CD4-positive, alpha-beta T cell (primary cell): Measurements from ENCODE around the gene COL23A1. TPM values are rescaled to one million over a fixed set of nuclear protein-coding genes. Genes with fewer than 3 reads are reported as not detected.

Source experiments
- ATAC-seq: fragments of 200-7000 bp; cut with Tn5 transposase; one replicate; pipeline ENCODE4 v1.10.0; 2022; ENCODE audit warnings: mild to moderate bottlenecking; ENCODE audit not compliant: poor library complexity
- CTCF ChIA-PET: fragments of 350-600 bp; sonication (Branson Sonifier 250); formaldehyde crosslinking; loops from one replicate; lab custom pipeline; 2021; ENCODE audit warnings: antibody characterized with exemption, inconsistent platforms; lab: Charles Lee
- POLR2A ChIA-PET: fragments of 350-600 bp; sonication (Branson Sonifier 250); formaldehyde crosslinking; loops from one replicate; lab custom pipeline; 2021; ENCODE audit warnings: antibody characterized with exemption, inconsistent platforms; lab: Charles Lee
- DNase-seq, 14 experiments: peaks; one replicate each; pipeline ENCODE4 v3.0.0-alpha.2; 2013 to 2020; ENCODE audit warnings: mixed read lengths in 2 of 14
- H3K27ac ChIP-seq, 2 donors: one replicate each; pipeline versions ENCODE4 v1.5.1 to v1.7.0; 2013; ENCODE audit warnings: low read length in 2 of 2, low read depth in 1 of 2, mild to moderate bottlenecking in 1 of 2
- H3K27me3 ChIP-seq, 2 experiments: 1 replicate in 1 of 2; 2 replicates in 1 of 2; pipeline versions ENCODE4 v1.6.1 to v1.7.0; 2013; ENCODE audit warnings: low read length in 2 of 2, control low read depth in 1 of 2, mild to moderate bottlenecking in 1 of 2, moderate library complexity in 1 of 2; ENCODE audit not compliant: insufficient read depth in 2 of 2, control insufficient read depth in 1 of 2
- H3K36me3 ChIP-seq: one replicate; pipeline ENCODE4 v1.6.1; 2013; ENCODE audit warnings: low read length, control low read depth; ENCODE audit not compliant: insufficient read depth
- H3K4me1 ChIP-seq: one replicate; pipeline ENCODE4 v1.6.1; 2013; ENCODE audit warnings: low read length, control low read depth; ENCODE audit not compliant: insufficient read depth
- H3K4me3 ChIP-seq: one replicate; pipeline ENCODE4 v1.5.1; 2013; ENCODE audit warnings: mild to moderate bottlenecking, low read length, moderate library complexity
- H3K9me3 ChIP-seq, 2 experiments: 1 replicate in 1 of 2; 2 replicates in 1 of 2; pipeline versions ENCODE4 v1.6.1 to v1.7.0; 2013; ENCODE audit warnings: low read length in 2 of 2, mild to moderate bottlenecking in 2 of 2, control low read depth in 1 of 2, moderate library complexity in 1 of 2; ENCODE audit not compliant: control insufficient read depth in 1 of 2, insufficient read depth in 1 of 2
- H3K27ac Mint-ChIP-seq: one replicate; pipeline ENCODE4 v1.8.0; 2020; ENCODE audit warnings: mixed read lengths
- H3K27me3 Mint-ChIP-seq: one replicate; pipeline ENCODE4 v1.8.0; 2021; ENCODE audit warnings: mixed read lengths
- H3K36me3 Mint-ChIP-seq: one replicate; pipeline ENCODE4 v1.8.0; 2021; ENCODE audit warnings: low read depth, mixed read lengths
- H3K4me1 Mint-ChIP-seq: one replicate; pipeline ENCODE4 v1.8.0; 2021; ENCODE audit warnings: low read depth, mixed read lengths
- H3K4me3 Mint-ChIP-seq: one replicate; pipeline ENCODE4 v1.8.0; 2020; ENCODE audit warnings: mild to moderate bottlenecking, mixed read lengths
- H3K9me3 Mint-ChIP-seq: one replicate; pipeline ENCODE4 v1.8.0; 2020; ENCODE audit warnings: mixed read lengths
- intact Hi-C, 2 experiments: fragments of 100-400 bp; cut with DNase I in 1 of 2; cut with micrococcal nuclease in 1 of 2; formaldehyde crosslinking; loops; one replicate each; pipeline versions ENCODE4 v1.15.1 to v1.9.0; 2023 to 2025; cut with DNase I, micrococcal nuclease
- total RNA-seq, 174 experiments: library from RNA in 2 of 174; stranded (reverse) in 2 of 174; gene quantifications; one replicate each; pipeline ENCODE4 v1.2.3 and lab custom pipeline; 2021 to 2026
- TF ChIP-seq, protein P1 (sequence below): fragments of 200-600 bp; IDR thresholded peaks from one replicate; pipeline ENCODE4 v1.8.0; 2022; ENCODE audit warnings: antibody characterized with exemption, mild to moderate bottlenecking

Gene COL23A1
- total RNA-seq, 2 experiments from 2014 or later = not detected

DNA sequence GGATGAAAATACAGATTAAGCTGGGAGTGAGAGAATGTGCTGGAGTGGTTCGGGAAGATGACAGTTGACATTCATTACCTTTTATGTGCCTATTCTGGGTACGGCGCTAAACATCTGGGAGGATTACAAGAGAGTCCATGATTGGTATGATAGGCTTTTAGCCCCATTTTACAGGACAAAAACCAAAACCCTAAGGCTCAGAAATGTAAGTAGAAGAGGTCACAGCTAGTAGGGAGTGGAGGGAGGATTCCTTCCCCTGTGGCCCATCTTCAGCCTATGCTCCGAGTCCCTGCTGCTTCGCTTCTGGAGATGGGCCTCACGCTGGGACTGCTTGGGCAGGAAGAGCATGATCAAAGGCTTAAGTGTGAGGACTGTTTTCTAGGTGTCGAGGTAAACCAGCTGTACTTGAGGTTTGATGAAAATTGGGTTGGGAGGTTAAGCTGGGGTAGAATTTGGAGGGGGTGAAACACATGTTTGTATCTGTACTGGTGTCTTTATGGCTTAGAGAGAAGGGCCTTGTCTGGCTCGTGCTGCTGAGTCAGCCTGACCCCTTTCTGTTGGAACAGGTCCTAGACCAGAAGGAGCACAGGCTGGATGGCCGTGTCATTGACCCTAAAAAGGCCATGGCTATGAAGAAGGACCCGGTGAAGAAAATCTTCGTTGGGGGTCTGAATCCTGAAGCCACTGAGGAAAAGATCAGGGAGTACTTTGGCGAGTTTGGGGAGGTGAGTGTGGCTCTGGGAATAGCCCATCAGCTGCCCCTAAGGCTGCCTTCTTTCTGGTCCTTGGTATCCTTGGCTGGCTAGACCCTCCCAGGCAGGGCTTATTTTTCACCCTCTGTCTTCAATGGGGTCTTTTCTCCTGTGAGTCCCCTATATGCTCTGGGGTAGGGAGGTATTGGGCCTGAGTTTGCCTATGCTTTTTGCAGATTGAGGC lies 383.8 kb downstream of the COL23A1 start:
- Histone ChIP-seq H3K9me3 (no peaks in the 10 kb centered on the region), H3K4me3 (peak overlapping the region; percentile 97), H3K36me3 (peaks cover 52% of the 10 kb centered on the region), H3K27ac (peak overlapping the region; percentile 9 to 40), H3K4me1 (peaks cover 37% of the 10 kb centered on the region), H3K27me3 (no peaks in the 10 kb centered on the region)
- ATAC-seq = no peak
- CTCF ChIA-PET = interaction anchor here (1.8 kb wide), 1 partner anchor 60 kb away, joined by 6 read pairs; no protein-coding TSS in a partner anchor
- H3K4me3 Mint-ChIP-seq = peak overlapping the region; percentile 85
- peaks cover 47% of the 10 kb centered on the region for H3K4me1 Mint-ChIP-seq
- peak overlapping the region; percentile 83 for H3K27ac Mint-ChIP-seq
- DNase-seq = peak in 4 of 14 experiments; percentile 25 to 49 (median 45)
- intact Hi-C loops = loop anchor here in 1 of 2 experiments (2.0 to 10.0 kb wide), 2 partner anchors 54 to 1562 kb away; partner anchors contain the start of genes NHP2 and TSPAN17
- H3K9me3 Mint-ChIP-seq = no peaks in the 10 kb centered on the region
- H3K27me3 Mint-ChIP-seq = peaks cover 4% of the 10 kb centered on the region
- TF ChIP-seq, protein P1, sequence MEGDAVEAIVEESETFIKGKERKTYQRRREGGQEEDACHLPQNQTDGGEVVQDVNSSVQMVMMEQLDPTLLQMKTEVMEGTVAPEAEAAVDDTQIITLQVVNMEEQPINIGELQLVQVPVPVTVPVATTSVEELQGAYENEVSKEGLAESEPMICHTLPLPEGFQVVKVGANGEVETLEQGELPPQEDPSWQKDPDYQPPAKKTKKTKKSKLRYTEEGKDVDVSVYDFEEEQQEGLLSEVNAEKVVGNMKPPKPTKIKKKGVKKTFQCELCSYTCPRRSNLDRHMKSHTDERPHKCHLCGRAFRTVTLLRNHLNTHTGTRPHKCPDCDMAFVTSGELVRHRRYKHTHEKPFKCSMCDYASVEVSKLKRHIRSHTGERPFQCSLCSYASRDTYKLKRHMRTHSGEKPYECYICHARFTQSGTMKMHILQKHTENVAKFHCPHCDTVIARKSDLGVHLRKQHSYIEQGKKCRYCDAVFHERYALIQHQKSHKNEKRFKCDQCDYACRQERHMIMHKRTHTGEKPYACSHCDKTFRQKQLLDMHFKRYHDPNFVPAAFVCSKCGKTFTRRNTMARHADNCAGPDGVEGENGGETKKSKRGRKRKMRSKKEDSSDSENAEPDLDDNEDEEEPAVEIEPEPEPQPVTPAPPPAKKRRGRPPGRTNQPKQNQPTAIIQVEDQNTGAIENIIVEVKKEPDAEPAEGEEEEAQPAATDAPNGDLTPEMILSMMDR = no peak
- POLR2A ChIA-PET = interaction anchor here (0.6 to 1.8 kb wide), 6 partner anchors 8 to 1353 kb away, joined by 3 to 4 read pairs (median 3); partner anchors contain the start of genes NHP2 and PHYKPL
- peaks cover 67% of the 10 kb centered on the region for H3K36me3 Mint-ChIP-seq

DNA sequence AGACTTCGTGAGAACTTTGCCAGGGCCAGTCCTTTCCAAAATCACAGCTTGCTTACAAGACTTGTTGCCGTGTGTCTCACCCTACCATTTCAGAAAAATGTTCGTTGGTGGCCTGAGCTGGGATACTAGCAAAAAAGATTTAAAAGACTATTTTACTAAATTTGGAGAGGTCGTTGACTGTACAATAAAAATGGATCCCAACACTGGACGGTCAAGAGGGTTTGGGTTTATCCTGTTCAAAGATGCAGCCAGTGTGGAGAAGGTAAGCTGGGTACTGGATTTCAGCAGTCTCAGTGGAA lies 384.5 kb downstream of the COL23A1 start:
- no peak for DNase-seq
- peaks cover 35% of the 10 kb centered on the region for H3K4me1 ChIP-seq
- Mint-ChIP-seq H3K27ac (peak overlapping the region; percentile 83), H3K4me1 (peaks cover 47% of the 10 kb centered on the region), H3K4me3 (peak overlapping the region; percentile 85), H3K27me3 (peaks cover 4% of the 10 kb centered on the region), H3K9me3 (no peaks in the 10 kb centered on the region), H3K36me3 (peaks cover 60% of the 10 kb centered on the region)
- peak overlapping the region; percentile 9 to 25 for H3K27ac ChIP-seq
- no peaks in the 10 kb centered on the region for H3K27me3 ChIP-seq
- ChIA-PET POLR2A (interaction anchor here (0.7 to 2.2 kb wide), 5 partner anchors 9 to 1353 kb away, joined by 3 to 10 read pairs (median 4); partner anchors contain the start of genes NHP2 and PHYKPL), CTCF (no interaction called here)
- H3K9me3 ChIP-seq = no peaks in the 10 kb centered on the region
- peak overlapping the region; percentile 97 for H3K4me3 ChIP-seq
- intact Hi-C loops = loop anchor here in 1 of 2 experiments (1.0 to 10.0 kb wide), 3 partner anchors 27 to 1561 kb away; partner anchors contain the start of genes NHP2, PHYKPL and TSPAN17
- ATAC-seq = no peak
- H3K36me3 ChIP-seq = peaks cover 45% of the 10 kb centered on the region
- TF ChIP-seq, protein P1 = no peak

DNA sequence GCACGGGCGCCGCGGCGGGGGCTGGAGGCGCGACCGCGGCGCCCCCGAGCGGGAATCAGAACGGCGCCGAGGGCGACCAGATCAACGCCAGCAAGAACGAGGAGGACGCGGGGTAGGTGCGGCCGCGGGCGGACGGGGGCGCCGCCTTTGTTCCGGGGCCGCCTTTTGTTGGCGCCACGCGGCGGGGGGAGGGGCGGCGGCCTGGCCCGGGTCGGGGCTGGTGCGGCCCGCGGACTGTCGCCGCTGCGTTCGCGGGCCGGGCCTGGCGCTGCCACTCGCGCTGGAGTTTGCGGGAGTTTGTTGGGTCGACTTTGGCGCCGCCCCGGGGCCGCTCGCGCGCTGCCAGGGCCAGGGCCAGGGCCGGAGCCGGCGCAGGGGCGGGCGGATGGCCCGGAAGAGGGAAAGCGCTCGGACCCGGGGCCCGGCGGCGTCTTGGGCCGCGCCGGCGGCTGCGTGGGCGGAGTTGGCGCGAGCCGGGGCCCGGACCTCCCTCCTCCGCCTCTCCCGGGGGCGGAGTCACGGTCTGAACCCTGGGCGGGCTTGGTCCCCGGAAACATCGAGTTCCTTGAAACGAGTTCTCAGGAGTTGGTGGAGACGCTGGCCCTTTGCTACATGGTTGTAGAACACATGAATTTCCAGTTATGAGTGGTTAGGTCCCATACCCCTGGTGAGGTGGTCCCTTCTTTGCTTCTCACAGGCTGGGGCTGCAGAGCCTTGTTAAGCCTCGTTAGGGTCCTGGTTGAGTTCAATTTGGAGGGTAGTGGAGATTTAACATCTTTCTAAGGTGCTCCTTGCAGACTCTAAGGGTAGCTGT lies 385.1 kb downstream of the COL23A1 start:
- H3K4me1 Mint-ChIP-seq = peaks cover 43% of the 10 kb centered on the region
- Histone ChIP-seq H3K9me3 (no peaks in the 10 kb centered on the region), H3K36me3 (peaks cover 40% of the 10 kb centered on the region), H3K4me1 (peaks cover 35% of the 10 kb centered on the region), H3K4me3 (peak overlapping the region; percentile 97), H3K27me3 (no peaks in the 10 kb centered on the region), H3K27ac (peak overlapping the region; percentile 25 to 62)
- POLR2A ChIA-PET = interaction anchor here (0.7 to 2.2 kb wide), 21 partner anchors 8 to 1757 kb away, joined by 3 to 19 read pairs (median 4); partner anchors contain the start of genes FAF2, HNRNPH1, NHP2 and PHYKPL
- peaks cover 4% of the 10 kb centered on the region for H3K27me3 Mint-ChIP-seq
- ATAC-seq (peak; percentile 48), DNase-seq (peak; percentile 37 to 85 (median 68))
- CTCF ChIA-PET = interaction anchor here (1.1 to 1.4 kb wide), 2 partner anchors 30 to 84 kb away, joined by 3 to 7 read pairs; no protein-coding TSS in a partner anchor
- peak overlapping the region; percentile 83 for H3K27ac Mint-ChIP-seq
- peaks cover 54% of the 10 kb centered on the region for H3K36me3 Mint-ChIP-seq
- no peaks in the 10 kb centered on the region for H3K9me3 Mint-ChIP-seq
- TF ChIP-seq, protein P1 = no peak
- peak overlapping the region; percentile 100 for H3K4me3 Mint-ChIP-seq
- intact Hi-C loops = loop anchor here in 1 of 2 experiments (1.0 to 10.0 kb wide), 3 partner anchors 27 to 1560 kb away; partner anchors contain the start of genes FAM193B, PHYKPL and TSPAN17
